Nephron progenitor cell (in vitro differentiated cells): ENCODE data around the gene TAS2R5.
A peak's percentile ranks its signal among the peaks of the same experiment; 100 is the strongest.
"Not testable (repeated sequence)": the region's sequence is repeated elsewhere in the genome, so short reads cannot be mapped to it uniquely, and the experiment has no call there.

Experiments used
- DNase-seq: peaks from one replicate; pipeline ENCODE4 v3.0.0; 2021
- H3K27ac Mint-ChIP-seq: 2 replicates; pipeline ENCODE4 v1.8.0; 2021; ENCODE audit warnings: mild to moderate bottlenecking, moderate library complexity, mixed read lengths
- H3K27me3 Mint-ChIP-seq: 2 replicates; pipeline ENCODE4 v1.8.0; 2021; ENCODE audit warnings: mild to moderate bottlenecking, low read depth, mixed read lengths; ENCODE audit not compliant: poor library complexity
- H3K36me3 Mint-ChIP-seq: 2 replicates; pipeline ENCODE4 v1.8.0; 2021; ENCODE audit warnings: low read depth, mixed read lengths
- H3K4me1 Mint-ChIP-seq: 2 replicates; pipeline ENCODE4 v1.8.0; 2021; ENCODE audit warnings: mixed read lengths
- H3K4me3 Mint-ChIP-seq: 2 replicates; pipeline ENCODE4 v1.8.0; 2021; ENCODE audit warnings: mild to moderate bottlenecking, moderate library complexity, mixed read lengths
- H3K9me3 Mint-ChIP-seq: 2 replicates; pipeline ENCODE4 v1.8.0; 2021; ENCODE audit warnings: mild to moderate bottlenecking, moderate library complexity, mixed read lengths
- TF ChIP-seq, protein P1 (sequence below): fragments of 200-600 bp; sonication (generic); IDR thresholded peaks from 2 replicates; pipeline ENCODE4 v1.5.0; 2021; ENCODE audit warnings: antibody characterized with exemption

Gene TAS2R5

DNA sequence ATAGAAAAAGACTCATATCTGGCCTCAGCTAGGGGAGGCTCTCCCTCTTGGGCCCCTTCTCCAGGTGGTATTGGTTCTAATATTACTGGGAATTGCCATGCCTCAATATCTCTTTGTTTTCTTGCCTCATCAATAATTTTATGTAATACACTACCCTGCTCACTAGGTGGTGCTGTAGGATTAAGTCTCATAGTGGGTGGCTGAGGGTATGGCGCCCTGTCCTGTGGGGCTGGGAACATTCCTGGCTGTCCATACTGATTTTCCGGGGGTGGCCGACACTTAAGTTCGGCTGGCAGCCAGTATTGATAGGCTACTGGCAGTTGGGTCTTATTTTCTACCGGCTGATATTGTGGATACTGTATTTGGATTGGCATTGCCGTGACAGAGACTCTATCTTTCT is 35.1 kb upstream of the TAS2R5 start:
- Mint-ChIP-seq H3K9me3 (peaks cover 44% of the 10 kb centered on the region), H3K27ac (no peak overlapping the region), H3K4me3 (no peak overlapping the region), H3K36me3 (peaks cover 100% of the 10 kb centered on the region), H3K27me3 (no peaks in the 10 kb centered on the region), H3K4me1 (peaks cover 8% of the 10 kb centered on the region)
- TF ChIP-seq, protein P1, sequence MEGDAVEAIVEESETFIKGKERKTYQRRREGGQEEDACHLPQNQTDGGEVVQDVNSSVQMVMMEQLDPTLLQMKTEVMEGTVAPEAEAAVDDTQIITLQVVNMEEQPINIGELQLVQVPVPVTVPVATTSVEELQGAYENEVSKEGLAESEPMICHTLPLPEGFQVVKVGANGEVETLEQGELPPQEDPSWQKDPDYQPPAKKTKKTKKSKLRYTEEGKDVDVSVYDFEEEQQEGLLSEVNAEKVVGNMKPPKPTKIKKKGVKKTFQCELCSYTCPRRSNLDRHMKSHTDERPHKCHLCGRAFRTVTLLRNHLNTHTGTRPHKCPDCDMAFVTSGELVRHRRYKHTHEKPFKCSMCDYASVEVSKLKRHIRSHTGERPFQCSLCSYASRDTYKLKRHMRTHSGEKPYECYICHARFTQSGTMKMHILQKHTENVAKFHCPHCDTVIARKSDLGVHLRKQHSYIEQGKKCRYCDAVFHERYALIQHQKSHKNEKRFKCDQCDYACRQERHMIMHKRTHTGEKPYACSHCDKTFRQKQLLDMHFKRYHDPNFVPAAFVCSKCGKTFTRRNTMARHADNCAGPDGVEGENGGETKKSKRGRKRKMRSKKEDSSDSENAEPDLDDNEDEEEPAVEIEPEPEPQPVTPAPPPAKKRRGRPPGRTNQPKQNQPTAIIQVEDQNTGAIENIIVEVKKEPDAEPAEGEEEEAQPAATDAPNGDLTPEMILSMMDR, result peak; percentile 27
- peak; percentile 16 for DNase-seq

DNA sequence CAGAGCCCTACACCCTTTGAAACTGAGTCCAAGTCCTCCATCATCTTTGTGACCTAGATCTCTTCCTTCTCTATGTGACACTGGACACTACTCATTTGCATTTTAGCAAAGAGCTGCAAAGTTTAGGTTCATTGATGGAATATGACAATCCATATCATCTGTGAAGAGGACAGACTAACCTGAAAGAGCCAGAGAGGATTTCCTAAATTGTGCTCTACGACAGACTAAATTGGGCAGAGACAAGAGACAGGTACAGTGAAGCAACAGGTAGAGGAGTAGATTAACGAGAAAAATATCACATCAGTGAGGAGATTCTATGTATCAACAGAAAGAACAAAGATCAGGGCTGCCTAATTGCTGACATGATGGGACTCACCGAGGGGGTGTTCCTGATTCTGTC is 26.2 kb upstream of the TAS2R5 start, which contains the start of gene TAS2R3:
TAS2R3 (plus strand) TSS at position 301 of the 400 bp plus-strand sequence; CDS start at position 363, 62 bp downstream.
- no peak for DNase-seq
- Mint-ChIP-seq H3K4me1 (peaks cover 8% of the 10 kb centered on the region), H3K36me3 (peaks cover 73% of the 10 kb centered on the region), H3K4me3 (no peak within 1 kb of the TSS), H3K27me3 (no peaks in the 10 kb centered on the region), H3K27ac (peak within 1 kb of the TSS; percentile 12), H3K9me3 (peaks cover under 1% of the 10 kb centered on the region)
- TF ChIP-seq, protein P1, result no peak

DNA sequence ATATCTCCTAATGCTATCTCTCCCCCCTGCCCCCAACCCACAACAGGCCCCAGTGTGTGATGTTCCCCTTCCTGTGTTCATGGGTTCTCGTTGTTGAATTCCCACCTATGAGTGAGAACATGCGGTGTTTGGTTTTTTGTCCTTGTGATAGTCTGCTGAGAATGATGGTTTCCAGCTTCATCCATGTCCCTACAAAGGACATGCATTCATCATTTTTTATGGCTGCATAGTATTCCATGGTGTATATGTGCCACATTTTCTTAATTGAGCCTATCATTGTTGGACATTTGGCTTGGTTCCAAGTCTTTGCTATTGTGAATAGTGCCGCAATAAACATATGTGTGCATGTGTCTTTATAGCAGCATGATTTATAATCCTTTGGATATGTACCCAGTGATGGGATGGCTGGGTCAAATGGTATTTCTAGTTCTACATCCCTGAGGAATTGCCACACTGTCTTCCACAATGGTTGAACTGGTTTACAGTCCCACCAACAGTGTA is 19.9 kb upstream of the TAS2R5 start:
- Mint-ChIP-seq H3K36me3 (peaks cover 69% of the 10 kb centered on the region), H3K9me3 (peaks cover 39% of the 10 kb centered on the region)
- DNase-seq, H3K4me1 Mint-ChIP-seq, H3K4me3 Mint-ChIP-seq, H3K27me3 Mint-ChIP-seq, H3K27ac Mint-ChIP-seq: not testable (repeated sequence)

DNA sequence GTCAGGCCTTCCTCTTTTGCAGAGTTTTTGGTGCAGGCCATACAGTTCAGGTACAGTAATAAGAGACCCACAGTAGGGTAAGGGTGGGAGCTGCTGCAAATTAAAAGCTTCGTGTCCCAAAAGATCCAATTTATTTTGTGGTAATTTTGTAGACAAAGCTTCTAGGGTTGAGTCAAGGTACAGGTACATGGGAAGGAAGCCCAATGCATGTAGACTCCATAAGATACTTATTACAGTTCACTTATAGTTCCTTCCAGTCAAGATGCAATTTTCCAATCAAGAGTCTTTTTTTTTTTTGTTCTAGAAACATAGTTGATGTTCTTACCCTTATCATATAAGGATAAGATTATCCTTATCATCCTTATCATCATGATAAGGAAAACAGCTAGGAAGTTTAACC is 13.6 kb upstream of the TAS2R5 start, which contains the start of gene TAS2R4:
TAS2R4 (plus strand) TSS at position 301 of the 400 bp plus-strand sequence. CDS start 1,815 bp downstream, outside the sequence.
- peaks cover 45% of the 10 kb centered on the region for H3K9me3 Mint-ChIP-seq
- H3K4me3 Mint-ChIP-seq, result no peak within 1 kb of the TSS
- no peak within 1 kb of the TSS for H3K27ac Mint-ChIP-seq
- no peak for DNase-seq
- peaks cover 78% of the 10 kb centered on the region for H3K36me3 Mint-ChIP-seq
- peaks cover 3% of the 10 kb centered on the region for H3K27me3 Mint-ChIP-seq
- no peaks in the 10 kb centered on the region for H3K4me1 Mint-ChIP-seq
- TF ChIP-seq, protein P1, result no peak

DNA sequence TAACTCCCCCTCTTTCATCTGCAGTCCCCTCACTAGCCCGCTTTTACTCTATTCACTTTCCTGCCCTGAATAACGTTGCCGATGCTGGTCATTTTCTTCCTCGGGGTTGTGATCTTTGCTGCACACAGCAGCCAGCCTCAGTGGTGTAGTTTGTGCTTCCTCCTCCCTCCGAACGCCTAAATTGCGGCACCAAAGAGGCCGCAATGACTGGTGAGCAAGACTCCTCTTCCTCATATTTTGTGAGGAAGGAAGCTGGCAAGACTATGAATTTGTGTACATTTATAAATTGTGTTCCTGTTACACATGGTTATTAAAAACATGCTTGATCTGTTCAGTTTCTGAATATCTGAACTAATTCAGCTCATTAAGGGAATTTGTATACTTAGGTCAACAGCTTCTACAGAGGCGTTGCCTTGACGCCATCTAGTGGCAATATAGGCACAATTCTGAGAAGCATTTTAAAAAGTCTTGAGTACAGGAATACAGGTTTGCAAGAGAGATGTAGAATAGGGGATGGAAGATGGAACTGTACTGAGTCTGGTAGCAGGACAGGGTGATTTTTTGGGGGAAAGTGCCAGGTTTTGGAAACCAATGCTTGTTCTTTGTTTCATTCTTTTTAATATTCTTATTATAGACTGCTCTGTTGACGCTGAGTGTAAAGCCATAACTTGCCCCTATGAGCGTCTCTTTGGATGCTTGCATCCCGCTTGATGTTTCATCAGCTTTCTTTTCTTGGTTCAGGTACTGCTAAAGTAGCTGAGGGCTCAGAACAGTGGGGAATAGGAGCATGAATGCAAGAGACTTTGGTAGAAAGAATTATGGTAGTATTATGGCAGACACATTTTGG is 4.1 kb upstream of the TAS2R5 start:
- Mint-ChIP-seq H3K4me1 (no peaks in the 10 kb centered on the region), H3K4me3 (no peak overlapping the region), H3K9me3 (no peaks in the 10 kb centered on the region), H3K27me3 (no peaks in the 10 kb centered on the region), H3K36me3 (peaks cover 24% of the 10 kb centered on the region), H3K27ac (peak overlapping the region; percentile 75)
- TF ChIP-seq, protein P1, result peak; percentile 73
- DNase-seq, result peak; percentile 17

DNA sequence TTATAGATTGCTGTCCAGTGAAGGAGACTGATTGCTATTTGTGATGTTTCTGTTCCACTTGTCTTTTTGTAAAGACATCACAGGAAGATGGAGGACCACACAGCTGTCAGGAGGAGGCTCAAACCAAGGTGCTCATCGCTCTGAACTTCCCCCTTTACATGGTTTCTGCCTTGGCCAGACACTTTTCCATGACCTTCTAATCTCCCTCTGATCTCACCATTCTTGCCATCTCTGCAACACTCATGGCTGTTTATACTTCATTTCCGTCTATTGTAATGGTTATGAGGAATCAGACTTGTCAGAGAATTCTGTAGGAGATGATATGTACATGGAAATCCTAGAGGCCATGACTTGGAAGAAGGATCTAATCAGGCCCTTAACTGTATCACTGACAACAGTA is 1.7 kb upstream of the TAS2R5 start:
- no peak overlapping the region for H3K27ac Mint-ChIP-seq
- H3K4me3 Mint-ChIP-seq, result no peak overlapping the region
- no peaks in the 10 kb centered on the region for H3K4me1 Mint-ChIP-seq
- H3K9me3 Mint-ChIP-seq, result no peaks in the 10 kb centered on the region
- H3K36me3 Mint-ChIP-seq, result peaks cover 39% of the 10 kb centered on the region
- DNase-seq, result no peak
- H3K27me3 Mint-ChIP-seq, result no peaks in the 10 kb centered on the region
- TF ChIP-seq, protein P1, result no peak
